Ectodermal cell (in vitro differentiated cells): ENCODE measurements around the gene ZNF678.
"Not testable (repeated sequence)": the region's sequence is repeated elsewhere in the genome, so short reads cannot be mapped to it uniquely, and the experiment has no call there.

Experiments
- H3K27ac ChIP-seq: 2 replicates; pipeline ENCODE4 v1.7.0; 2013; ENCODE audit warnings: mild to moderate bottlenecking, low read depth, low read length; ENCODE audit not compliant: insufficient read depth, poor library complexity, severe bottlenecking
- H3K27me3 ChIP-seq: 2 replicates; pipeline ENCODE4 v1.7.0; 2013; ENCODE audit warnings: mild to moderate bottlenecking, low read length; ENCODE audit not compliant: insufficient read depth, control insufficient read depth, poor library complexity, severe bottlenecking
- H3K36me3 ChIP-seq: one replicate; pipeline ENCODE4 v1.7.0; 2013; ENCODE audit warnings: low read length; ENCODE audit not compliant: control insufficient read depth, insufficient read depth
- H3K4me1 ChIP-seq: one replicate; pipeline ENCODE4 v1.7.0; 2013; ENCODE audit warnings: low read length; ENCODE audit not compliant: control insufficient read depth, insufficient read depth
- H3K4me3 ChIP-seq: 2 replicates; pipeline ENCODE4 v1.7.0; 2013; ENCODE audit warnings: low read depth, low read length, control low read depth; ENCODE audit not compliant: insufficient read depth
- H3K9me3 ChIP-seq: 2 replicates; pipeline ENCODE4 v1.7.0; 2013; ENCODE audit warnings: mild to moderate bottlenecking, low read length, moderate library complexity; ENCODE audit not compliant: control insufficient read depth
- whole genome bisulfite sequencing, 2 experiments: methylation state at CpG; one replicate each; pipeline ENCODE4 v1.1.7; 2013; ENCODE audit warnings: missing lambda C conversion rate in 2 of 2; 5-methylcytosine and 5-hydroxymethylcytosine counted together

Gene ZNF678

DNA sequence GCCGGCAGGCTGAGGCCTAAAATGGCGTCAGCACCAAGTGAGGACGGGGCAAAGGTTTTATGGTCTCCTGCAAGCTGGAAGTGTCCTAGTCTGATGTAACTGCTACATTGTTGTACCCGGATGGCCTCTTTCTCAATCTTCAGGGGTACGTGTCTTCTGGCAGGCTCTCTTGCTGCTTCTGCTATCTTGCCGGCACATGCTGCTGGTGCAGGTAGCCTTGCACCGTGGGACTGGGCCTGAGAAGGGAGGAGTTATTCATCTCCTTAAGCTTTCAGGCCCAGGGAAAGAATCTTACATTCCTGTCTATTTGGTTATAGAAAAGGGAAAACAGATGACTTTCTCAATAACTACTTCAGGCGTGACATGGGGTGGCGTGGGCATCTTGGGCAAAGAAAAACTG, 72.2 kb downstream of the ZNF678 start:
- Histone ChIP-seq H3K27me3 (no peaks in the 10 kb centered on the region), H3K4me3 (no peak overlapping the region), H3K9me3 (no peaks in the 10 kb centered on the region), H3K36me3 (no peaks in the 10 kb centered on the region), H3K27ac (no peak overlapping the region), H3K4me1 (no peaks in the 10 kb centered on the region)
- WGBS, 2 experiments: 95 to 96% methylated on average over 9 of the region's 9 CpGs

DNA sequence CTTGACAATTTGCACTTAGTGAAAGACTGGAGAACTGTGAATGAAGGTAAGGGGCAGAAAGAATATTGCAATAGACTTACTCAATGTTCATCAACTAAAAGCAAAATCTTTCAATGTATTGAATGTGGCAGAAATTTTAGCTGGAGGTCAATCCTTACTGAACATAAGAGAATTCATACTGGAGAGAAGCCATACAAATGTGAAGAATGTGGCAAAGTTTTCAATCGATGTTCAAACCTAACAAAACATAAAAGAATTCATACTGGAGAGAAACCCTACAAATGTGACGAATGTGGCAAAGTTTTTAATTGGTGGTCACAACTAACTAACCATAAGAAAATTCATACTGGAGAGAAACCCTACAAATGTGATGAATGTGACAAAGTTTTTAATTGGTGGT, 91.1 kb downstream of the ZNF678 start:
- H3K36me3 ChIP-seq: peaks cover 38% of the 10 kb centered on the region
- H3K4me3 ChIP-seq: no peak overlapping the region
- no peaks in the 10 kb centered on the region for H3K27me3 ChIP-seq
- peaks cover 19% of the 10 kb centered on the region for H3K9me3 ChIP-seq
- H3K4me1 ChIP-seq: no peaks in the 10 kb centered on the region
- H3K27ac ChIP-seq: no peak overlapping the region
- WGBS, 2 experiments: 93% methylated on average over 2 of the region's 2 CpGs; no CpG with 5 or more reads in 1 of the 2 experiments

DNA sequence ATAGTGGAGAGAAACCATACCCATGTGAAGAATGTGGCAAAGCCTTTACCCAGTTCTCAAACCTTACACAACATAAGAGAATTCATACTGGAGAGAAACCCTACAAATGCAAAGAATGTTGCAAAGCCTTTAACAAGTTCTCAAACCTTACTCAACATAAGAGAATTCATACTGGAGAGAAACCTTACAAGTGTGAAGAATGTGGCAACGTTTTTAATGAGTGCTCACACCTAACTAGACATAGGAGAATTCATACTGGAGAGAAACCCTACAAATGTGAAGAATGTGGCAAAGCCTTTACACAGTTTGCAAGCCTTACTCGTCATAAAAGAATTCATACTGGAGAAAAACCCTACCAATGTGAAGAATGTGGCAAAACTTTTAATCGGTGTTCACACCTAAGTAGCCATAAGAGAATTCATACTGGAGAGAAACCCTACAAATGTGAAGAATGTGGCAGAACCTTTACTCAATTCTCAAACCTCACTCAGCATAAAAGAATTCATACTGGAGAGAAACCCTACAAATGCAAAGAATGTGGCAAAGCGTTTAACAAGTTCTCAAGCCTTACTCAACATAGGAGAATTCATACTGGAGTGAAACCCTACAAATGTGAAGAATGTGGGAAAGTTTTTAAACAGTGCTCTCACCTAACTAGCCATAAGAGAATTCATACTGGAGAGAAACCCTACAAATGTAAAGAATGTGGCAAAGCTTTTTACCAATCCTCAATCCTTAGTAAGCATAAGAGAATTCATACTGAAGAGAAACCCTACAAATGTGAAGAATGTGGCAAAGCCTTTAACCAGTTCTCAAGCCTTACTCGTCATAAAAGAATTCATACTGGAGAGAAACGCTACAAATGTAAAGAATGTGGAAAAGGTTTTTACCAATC, 91.7 kb downstream of the ZNF678 start:
- H3K27me3 ChIP-seq: no peaks in the 10 kb centered on the region
- 89 to 92% methylated on average over 4 to 5 of the region's 6 CpGs for WGBS, 2 experiments
- peaks cover 38% of the 10 kb centered on the region for H3K36me3 ChIP-seq
- H3K27ac ChIP-seq: no peak overlapping the region
- H3K4me3 ChIP-seq: no peak overlapping the region
- peaks cover 19% of the 10 kb centered on the region for H3K9me3 ChIP-seq
- no peaks in the 10 kb centered on the region for H3K4me1 ChIP-seq

DNA sequence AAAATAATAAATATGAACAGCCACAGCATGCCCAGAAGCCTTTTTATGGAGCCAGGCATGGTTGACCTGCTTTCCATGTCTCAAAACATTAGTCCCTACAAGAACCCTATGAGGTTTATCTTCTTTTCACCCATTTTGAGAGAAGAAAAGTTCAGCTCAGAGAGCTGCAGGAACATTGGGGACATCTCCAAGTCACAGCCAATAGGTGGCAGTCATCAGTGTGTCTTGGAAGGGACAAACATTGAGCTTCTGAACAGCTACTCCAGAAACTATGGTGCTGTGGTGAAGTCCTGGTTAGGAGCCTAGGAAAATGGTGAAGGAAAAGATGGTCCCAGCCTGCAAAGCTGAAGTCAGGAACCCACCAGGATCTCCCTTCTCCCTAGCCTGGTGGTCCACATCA, 98.1 kb downstream of the ZNF678 start:
- Histone ChIP-seq H3K36me3 (peaks cover 18% of the 10 kb centered on the region), H3K4me1 (no peaks in the 10 kb centered on the region), H3K4me3 (no peak overlapping the region), H3K27me3 (no peaks in the 10 kb centered on the region), H3K9me3 (peaks cover 6% of the 10 kb centered on the region), H3K27ac (no peak overlapping the region)

DNA sequence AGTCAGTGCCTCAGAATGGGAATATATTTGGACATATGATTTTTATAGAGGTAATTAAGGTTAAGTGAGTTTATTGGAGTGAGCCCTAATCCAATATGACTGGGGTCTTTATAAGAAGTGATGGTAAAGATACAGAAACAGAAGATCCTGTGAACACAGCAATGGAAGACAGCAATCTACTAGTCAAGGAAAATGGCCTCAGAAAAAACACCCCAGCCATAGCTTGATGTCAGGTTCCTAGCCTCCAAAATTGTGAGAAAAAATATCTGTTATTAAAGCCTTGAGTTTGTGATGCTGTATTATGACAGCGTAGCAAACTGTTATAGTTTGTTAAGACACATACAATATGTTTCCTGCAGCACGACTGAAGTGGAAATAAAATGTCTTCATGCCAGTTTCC, 99.6 kb downstream of the ZNF678 start:
- H3K36me3 ChIP-seq: peaks cover 12% of the 10 kb centered on the region
- no peak overlapping the region for H3K4me3 ChIP-seq
- no peaks in the 10 kb centered on the region for H3K27me3 ChIP-seq
- WGBS, 2 experiments: 97% methylated on average over 2 of the region's 2 CpGs
- no peaks in the 10 kb centered on the region for H3K4me1 ChIP-seq
- peaks cover 2% of the 10 kb centered on the region for H3K9me3 ChIP-seq
- H3K27ac ChIP-seq: no peak overlapping the region

DNA sequence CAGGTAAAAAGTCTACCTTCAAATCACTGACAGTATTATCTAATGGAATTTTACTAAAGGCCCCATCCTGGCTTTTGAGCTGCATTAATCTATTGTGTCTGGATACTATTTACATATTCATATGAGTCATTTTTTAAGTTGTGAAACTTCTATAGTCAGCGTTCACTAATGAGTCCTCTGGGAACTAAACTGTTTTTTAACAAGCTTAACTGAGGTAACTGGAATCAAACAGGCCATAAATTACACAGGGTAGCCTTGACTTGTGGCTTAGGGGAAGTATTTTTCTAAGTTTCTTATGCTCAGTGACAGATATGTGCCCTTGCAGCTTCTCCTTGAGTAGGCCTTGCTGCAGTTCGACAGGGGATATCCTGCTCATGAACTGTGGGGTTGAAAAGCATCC, 102.9 kb downstream of the ZNF678 start:
- H3K9me3 ChIP-seq: peaks cover 6% of the 10 kb centered on the region

DNA sequence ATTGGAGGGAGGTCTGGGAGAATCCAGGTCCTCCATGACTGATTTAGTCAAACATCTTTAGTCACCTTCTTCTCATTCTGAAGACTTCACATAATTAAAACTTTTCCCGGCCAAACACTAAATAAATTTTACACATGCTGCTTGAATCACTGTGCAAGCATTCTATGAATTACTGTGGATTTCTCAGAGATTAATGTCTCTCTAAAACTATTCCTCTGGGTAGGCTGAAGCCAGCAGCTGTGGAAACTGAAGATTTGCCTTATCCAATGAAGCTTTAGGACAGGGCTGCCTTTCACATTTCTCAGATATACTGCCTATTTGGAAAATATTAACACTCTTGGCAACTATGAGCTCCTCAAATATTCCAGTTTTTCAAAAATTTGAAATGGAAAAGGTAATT, 110.1 kb downstream of the ZNF678 start:
- Histone ChIP-seq H3K27me3 (no peaks in the 10 kb centered on the region), H3K27ac (no peak overlapping the region), H3K4me3 (no peak overlapping the region), H3K36me3 (no peaks in the 10 kb centered on the region), H3K4me1 (no peaks in the 10 kb centered on the region), H3K9me3 (peaks cover 3% of the 10 kb centered on the region)
- WGBS, 2 experiments: 88 to 93% methylated on average over 1 of the region's 1 CpG

More for the DNA sequence above, 102.9 kb downstream of the ZNF678 start:
- Histone ChIP-seq H3K36me3 (peaks cover 9% of the 10 kb centered on the region), H3K27ac (no peak overlapping the region), H3K4me3 (no peak overlapping the region), H3K27me3 (no peaks in the 10 kb centered on the region), H3K4me1 (no peaks in the 10 kb centered on the region)
- WGBS, 2 experiments: 90 to 97% methylated on average over 2 of the region's 2 CpGs

DNA sequence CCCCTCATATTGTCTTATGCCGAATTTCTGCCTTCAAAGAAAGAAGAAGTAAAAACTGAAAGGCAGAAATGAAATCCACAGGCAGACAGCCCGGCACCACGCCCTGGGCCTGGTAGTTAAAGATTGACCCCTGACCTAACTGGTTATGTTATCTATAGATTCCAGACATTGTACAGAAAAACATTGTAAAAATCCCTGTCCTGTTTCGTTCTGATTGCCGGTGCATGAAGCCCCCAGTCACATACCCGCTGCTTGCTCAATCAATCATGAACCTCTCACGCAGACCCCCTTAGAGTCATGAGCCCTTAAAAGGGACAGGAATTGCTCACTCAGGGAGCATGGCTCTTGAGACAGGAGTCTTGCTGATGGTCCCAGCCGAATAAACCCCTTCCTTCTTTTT, 122.5 kb downstream of the ZNF678 start:
- no peak overlapping the region for H3K4me3 ChIP-seq
- no peaks in the 10 kb centered on the region for H3K9me3 ChIP-seq

DNA sequence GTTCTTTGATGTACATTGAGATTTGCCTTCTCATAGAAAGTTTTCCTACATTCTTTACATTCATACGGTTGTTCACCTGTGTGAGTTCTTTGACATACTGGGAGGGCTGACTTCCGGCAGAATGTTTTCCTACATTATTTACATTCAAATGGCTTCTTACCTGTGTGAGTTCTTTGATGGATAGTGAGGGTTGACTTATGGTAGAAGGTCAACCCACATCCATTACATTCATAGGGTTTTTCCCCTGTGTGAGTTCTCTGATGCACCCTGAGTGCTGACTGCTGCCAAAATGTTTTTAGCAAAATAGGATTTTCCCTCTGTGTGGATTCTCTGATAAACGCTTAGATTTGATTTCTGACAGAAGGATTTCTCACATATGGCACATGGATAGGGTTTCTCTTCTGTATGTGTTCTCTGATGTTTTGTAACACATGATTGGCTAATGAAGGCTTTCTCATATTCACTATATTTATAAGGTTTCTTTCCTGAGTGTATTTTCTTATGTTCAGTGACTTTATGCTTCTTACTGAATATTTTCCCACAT, 134.0 kb downstream of the ZNF678 start:
- WGBS, 2 experiments: 73 to 92% methylated on average over 1 to 3 of the region's 3 CpGs
- H3K36me3 ChIP-seq: no peaks in the 10 kb centered on the region
- no peaks in the 10 kb centered on the region for H3K9me3 ChIP-seq
- H3K4me1 ChIP-seq: no peaks in the 10 kb centered on the region
- H3K4me3 ChIP-seq: no peak overlapping the region
- no peaks in the 10 kb centered on the region for H3K27me3 ChIP-seq
- no peak overlapping the region for H3K27ac ChIP-seq

More for the DNA sequence above, 122.5 kb downstream of the ZNF678 start:
- WGBS, 2 experiments: 91 to 94% methylated on average over 8 of the region's 8 CpGs
- Histone ChIP-seq H3K27me3 (no peaks in the 10 kb centered on the region), H3K27ac (no peak overlapping the region), H3K4me1 (no peaks in the 10 kb centered on the region), H3K36me3 (no peaks in the 10 kb centered on the region)

DNA sequence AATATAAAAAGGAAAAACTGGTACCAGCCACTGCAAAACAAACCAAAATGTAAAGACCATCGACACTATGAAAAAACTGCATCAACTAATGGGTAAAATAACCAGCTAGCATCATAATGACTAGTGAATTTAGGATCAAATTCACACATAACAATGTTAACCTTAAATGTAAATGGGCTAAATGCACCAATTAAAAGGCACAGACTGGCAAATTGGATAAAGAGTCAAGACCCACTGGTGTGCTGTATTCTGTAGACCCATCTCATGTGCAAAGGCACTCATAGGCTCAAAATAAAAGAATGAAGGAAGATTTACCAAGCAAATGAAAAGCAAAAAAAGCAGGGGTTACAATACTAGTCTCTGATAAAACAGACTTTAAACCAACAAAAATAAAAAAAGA, 138.3 kb downstream of the ZNF678 start:
- H3K36me3 ChIP-seq, H3K4me1 ChIP-seq, H3K9me3 ChIP-seq, H3K27me3 ChIP-seq, H3K4me3 ChIP-seq, H3K27ac ChIP-seq: not testable (repeated sequence)
- WGBS, 2 experiments: 79 to 80% methylated on average over 1 of the region's 1 CpG
